GM12878 (cell line): ENCODE measurements around the gene KCNN1. TPM values are rescaled to one million over a fixed set of nuclear protein-coding genes. Genes with fewer than 3 reads are reported as not detected.
A peak's percentile ranks its signal among the peaks of the same experiment; 100 is the strongest.

Experiments
- BCL3 ChIP-seq: IDR thresholded peaks from 2 replicates; pipeline ENCODE4 v1.6.1; 2011; ENCODE audit warnings: borderline replicate concordance, low read depth, mild to moderate bottlenecking, moderate library complexity, low read length; ENCODE audit not compliant: insufficient read depth, poor library complexity, severe bottlenecking
- KLF5 ChIP-seq: fragments of 450-650 bp; IDR thresholded peaks from 2 replicates; pipeline ENCODE4 v1.6.1; 2014; ENCODE audit warnings: mild to moderate bottlenecking; ENCODE audit not compliant: partially characterized antibody
- MAX ChIP-seq: IDR thresholded peaks from 2 replicates; pipeline ENCODE4 v1.6.1; 2012; ENCODE audit warnings: low read depth, low read length, improper control_type of control experiment
- MEF2A ChIP-seq: IDR thresholded peaks from 2 replicates; pipeline ENCODE4 v1.6.1; 2011; ENCODE audit warnings: low read depth, mild to moderate bottlenecking, low read length, moderate library complexity; ENCODE audit not compliant: insufficient read depth
- MYC ChIP-seq: IDR thresholded peaks from 2 replicates; pipeline ENCODE4 v1.6.1; 2011; ENCODE audit warnings: mild to moderate bottlenecking, low read length, moderate library complexity, inconsistent platforms; ENCODE audit not compliant: insufficient read depth, insufficient replicate concordance, insufficient read length, severe bottlenecking
- STAT3 ChIP-seq: IDR thresholded peaks from 2 replicates; pipeline ENCODE4 v1.6.1; 2011; ENCODE audit warnings: low read depth, low read length, improper control_type of control experiment
- SUPT20H ChIP-seq: IDR thresholded peaks from 2 replicates; pipeline ENCODE4 v1.6.1; 2011; ENCODE audit warnings: low read depth, mild to moderate bottlenecking, low read length, moderate library complexity, borderline replicate concordance; ENCODE audit not compliant: control insufficient read depth
- YY1 ChIP-seq: IDR thresholded peaks from 2 replicates; pipeline ENCODE4 v1.6.1; 2011; ENCODE audit warnings: low read depth, mild to moderate bottlenecking, low read length
- ZBTB40 ChIP-seq: fragments of 450-650 bp; IDR thresholded peaks from 2 replicates; pipeline ENCODE4 v1.6.1; 2016; ENCODE audit warnings: mild to moderate bottlenecking, moderate library complexity, borderline replicate concordance
- polyA plus RNA-seq, 11 experiments: library from polyadenylated mRNA; depleted of rRNA in 4 of 11; unstranded in 6 of 11; stranded (reverse) in 5 of 11; fragments of >200 nt; fragmentation: Nextera tagmentation in 4 of 11; fragmentation: Illumina TruSeq in 1 of 11; extraction: Ambion mirVana in 4 of 11; extraction: Trizol in 1 of 11; gene quantifications; 1 replicate in 1 of 11; 2 replicates in 10 of 11; pipeline versions ENCODE4 v1.2.1 to v1.2.3, GENCODE V29; 2011 to 2016; ENCODE audit warnings: inconsistent platforms in 2 of 11, missing spikeins in 2 of 11, low read depth in 1 of 11
- total RNA-seq, 4 experiments: library from RNA; depleted of rRNA in 3 of 4; stranded (reverse); fragments of >200 nt in 3 of 4; fragmentation: Illumina TruSeq in 1 of 4; extraction: Trizol in 1 of 4; gene quantifications; 2 replicates each; pipeline versions ENCODE4 v1.2.1 to v1.2.3, GENCODE V29; 2013 to 2021

Gene KCNN1
- total and polyA plus RNA-seq, 10 of the 15 experiments (the other 5 are each of a cell fraction or from before 2014, with no cell fraction given), result 0.02 to 0.95 (median 0.16) TPM; not detected in 1

- TF ChIP-seq BCL3, result no peak
- TF ChIP-seq ZBTB40, result no peak
- peak; percentile 25; the same call in 1 of the 2 replicates for TF ChIP-seq MEF2A
- TF ChIP-seq KLF5, result no peak
- TF ChIP-seq STAT3, result no peak
- TF ChIP-seq MAX, result no peak; the same call in 1 of the 2 replicates
- peak; percentile 65 for TF ChIP-seq YY1
- no peak for TF ChIP-seq MYC
- TF ChIP-seq SUPT20H, result no peak
- TF ChIP-seq, all 136 proteins: peak for 18
Measured at GRCh38 chr19:17947815-17948513, 18.9 kb upstream of the KCNN1 start (continued).
